HG03025 (cell line): Measurements from ENCODE around the gene DFFB.
"Not testable (repeated sequence)": the region's sequence is repeated elsewhere in the genome, so short reads cannot be mapped to it uniquely, and the experiment has no call there.

Source experiments
- ATAC-seq: cut with Tn5 transposase; IDR thresholded peaks from one replicate; pipeline ENCODE4 v1.9.1; 2021; ENCODE audit warnings: mild to moderate bottlenecking, moderate library complexity; ENCODE audit not compliant: unreplicated experiment, low FRiP score

The DFFB gene, protein sequence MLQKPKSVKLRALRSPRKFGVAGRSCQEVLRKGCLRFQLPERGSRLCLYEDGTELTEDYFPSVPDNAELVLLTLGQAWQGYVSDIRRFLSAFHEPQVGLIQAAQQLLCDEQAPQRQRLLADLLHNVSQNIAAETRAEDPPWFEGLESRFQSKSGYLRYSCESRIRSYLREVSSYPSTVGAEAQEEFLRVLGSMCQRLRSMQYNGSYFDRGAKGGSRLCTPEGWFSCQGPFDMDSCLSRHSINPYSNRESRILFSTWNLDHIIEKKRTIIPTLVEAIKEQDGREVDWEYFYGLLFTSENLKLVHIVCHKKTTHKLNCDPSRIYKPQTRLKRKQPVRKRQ

DNA sequence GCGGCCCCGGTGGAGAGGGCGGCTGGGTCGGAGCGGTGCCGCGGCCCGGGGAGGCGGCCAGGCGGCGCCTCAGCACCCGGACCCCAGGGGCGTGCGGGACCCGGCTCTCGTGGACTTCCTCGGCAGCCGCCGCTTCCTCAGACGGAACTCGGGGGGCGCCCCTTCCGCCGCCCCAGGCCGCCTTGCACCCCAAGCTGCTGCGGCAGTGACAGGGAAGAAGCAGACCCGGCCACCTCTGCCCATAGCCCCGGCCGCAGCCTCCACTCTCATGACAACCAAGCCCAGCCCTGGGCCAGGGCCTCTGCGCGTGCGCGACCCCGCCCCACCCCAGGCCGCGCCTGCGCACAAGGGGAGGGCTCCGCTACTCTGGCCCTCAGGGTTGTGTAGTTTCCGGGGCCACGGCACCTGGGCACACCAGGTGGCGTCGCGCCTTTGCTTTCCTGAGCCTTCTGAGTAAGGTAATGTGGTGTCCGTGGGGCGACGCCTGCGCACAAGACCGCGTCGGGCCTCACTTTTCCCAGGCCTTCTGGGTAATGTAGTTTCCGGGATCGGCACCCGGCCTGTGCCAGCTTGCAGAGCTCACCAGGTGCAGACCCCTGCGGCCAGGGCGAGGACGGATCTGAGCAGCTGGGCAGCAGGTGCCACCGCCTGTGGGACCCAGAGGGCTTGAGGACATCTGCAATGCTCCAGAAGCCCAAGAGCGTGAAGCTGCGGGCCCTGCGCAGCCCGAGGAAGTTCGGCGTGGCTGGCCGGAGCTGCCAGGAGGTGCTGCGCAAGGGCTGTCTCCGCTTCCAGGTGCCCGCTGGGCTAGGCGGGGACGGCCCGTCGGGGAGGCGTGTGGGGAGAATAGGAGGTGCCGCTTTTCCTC, at the start of gene DFFB, which contains the start of gene CEP104:
Gene DFFB, plus strand, starts transcription at position 554 of the 868 bp plus-strand sequence. Its CDS starts 128 bp downstream, at position 682.
Gene CEP104, minus strand, starts transcription at position 289 of the 868 bp plus-strand sequence. CDS start 4,804 bp downstream, outside the sequence.
- ATAC-seq: peak; percentile 95

DNA sequence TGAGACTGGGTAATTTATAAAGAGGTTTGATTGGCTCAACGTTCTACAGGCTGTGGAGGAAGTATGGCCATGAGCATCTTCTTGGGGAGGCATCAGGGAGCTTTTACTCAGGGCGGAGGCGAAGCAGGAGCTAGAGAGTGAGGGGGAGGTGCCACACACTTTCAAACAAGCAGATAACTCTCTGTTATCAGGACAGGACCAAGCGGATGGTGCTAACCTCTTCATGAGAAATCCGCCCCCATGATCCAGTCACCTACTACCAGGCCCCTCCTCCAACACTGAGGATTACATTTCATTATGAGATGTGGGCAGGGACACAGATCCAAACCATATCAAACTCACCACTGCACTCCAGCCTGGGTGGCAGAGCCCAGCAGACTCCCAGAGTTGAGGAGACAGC, 49.5 kb upstream of the DFFB start:
- no peak for ATAC-seq

DNA sequence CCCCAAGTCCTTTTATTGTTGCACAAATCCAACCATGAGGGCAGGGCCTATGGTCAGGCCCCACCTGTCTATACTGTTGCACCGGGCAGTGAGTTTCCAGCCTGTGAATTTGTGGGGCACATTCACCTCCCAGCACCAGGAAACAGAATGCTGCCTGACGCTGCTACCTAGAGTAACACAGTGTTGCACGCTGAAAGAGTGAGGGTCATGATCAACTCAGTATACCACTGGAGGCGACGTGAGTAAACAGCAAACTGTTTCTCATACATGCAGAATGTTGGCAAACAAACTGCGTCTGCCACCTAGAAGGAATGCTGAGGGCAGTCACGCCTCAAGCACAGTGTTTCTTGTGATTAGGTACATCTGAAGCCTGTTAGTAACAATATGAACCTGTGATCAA, 47.6 kb upstream of the DFFB start:
- no peak for ATAC-seq

DNA sequence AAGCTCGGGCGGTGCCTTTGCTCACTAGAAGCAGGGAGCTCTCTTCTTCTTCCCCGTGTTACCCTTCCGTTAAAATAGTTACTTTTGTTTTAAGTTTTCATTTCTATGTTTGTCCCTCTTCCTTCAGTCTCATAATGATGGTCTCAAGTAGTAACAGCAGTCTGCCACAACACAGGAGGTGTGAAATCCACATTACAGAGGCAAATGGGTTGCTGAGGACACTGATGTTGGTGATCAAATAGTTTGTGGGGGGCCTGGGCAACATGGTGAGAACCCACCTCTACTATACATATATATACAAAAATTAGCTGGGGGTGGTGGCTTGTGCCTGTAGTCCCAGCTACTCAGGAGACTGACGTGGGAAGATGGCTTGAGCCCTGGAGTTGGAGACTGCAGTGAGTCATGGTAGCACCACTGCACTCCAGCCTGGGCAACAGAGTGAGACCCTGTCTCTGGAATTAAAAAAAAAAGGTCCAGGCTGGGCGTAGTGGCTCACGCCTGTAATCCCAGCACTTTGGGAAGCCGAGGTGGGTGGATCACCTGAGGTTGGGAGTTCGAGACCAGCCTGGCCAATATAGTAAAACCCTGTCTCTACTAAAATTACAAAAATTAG, 47.0 kb upstream of the DFFB start:
- ATAC-seq: not testable (repeated sequence)

DNA sequence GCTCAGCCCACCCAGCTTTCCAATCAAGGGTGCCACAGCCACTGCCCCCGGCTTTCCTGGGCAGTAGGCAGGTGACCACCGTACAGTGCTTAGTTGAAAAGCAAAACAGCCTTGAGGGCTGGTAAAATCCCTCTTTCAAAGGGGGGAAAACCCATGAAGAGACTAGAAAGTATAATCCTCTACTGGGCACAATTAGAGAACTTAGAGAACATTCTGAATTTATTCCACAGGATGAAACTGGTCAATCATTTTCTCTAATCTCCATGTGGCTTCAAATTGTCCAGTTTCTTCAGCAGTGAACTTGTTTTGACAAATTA, 45.7 kb upstream of the DFFB start:
- no peak for ATAC-seq

DNA sequence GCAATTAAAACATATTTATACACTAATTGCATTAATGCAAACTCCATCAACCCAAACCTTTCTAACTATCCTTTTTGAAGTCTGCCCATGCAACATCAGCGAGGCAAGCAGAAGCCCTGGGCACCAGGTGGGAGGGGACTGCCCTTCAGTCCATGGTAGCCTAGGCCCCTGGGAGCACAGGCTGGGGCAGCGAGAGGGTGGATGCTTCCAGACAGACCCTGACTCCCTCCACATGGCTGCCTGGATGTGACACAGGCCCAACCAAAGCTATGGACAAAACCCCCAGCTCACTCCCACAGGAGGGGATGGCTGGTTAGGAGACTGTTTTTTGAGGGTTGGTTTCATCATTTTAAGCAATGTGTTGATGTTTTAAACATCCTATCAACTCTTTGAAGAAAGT, 43.2 kb upstream of the DFFB start:
- ATAC-seq: no peak

DNA sequence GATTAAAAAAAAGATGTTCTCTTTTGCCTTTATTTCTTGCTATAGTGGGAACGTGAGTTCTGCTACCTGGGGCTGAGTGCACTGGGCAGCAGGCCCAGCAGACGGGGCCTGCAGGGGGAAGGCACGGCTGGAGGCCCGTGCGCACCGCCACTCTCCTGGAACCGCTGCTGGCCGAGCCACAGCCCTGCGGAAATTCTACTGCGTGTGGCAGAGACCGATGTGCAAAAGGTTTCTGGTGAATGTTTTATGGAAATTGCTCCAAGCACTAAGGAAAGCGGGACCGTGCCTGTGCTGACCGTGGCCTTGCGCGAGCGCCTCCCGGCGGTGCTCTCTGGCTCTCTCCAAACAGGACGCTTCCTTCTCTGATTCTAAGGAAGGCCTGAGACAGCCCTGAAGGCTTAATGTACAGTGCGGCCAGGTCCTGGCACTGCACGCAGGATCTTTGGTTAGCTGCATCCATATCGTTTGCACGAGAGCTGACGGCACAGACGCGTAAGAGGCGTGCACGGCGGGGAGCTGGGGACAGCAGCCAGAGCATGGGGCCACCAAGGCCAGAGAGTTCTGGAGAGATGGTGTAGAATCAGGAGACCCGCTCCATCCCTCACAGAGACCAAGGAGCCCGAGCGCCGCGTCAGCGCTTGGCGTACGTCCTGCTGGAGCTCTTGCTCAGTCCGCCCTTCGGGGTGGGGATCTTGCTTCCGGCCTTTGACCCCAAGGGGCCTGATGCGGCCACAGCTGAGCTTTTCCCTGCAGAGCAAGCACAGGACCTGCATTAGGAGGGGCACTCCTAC, 42.3 kb upstream of the DFFB start:
- ATAC-seq: no peak

DNA sequence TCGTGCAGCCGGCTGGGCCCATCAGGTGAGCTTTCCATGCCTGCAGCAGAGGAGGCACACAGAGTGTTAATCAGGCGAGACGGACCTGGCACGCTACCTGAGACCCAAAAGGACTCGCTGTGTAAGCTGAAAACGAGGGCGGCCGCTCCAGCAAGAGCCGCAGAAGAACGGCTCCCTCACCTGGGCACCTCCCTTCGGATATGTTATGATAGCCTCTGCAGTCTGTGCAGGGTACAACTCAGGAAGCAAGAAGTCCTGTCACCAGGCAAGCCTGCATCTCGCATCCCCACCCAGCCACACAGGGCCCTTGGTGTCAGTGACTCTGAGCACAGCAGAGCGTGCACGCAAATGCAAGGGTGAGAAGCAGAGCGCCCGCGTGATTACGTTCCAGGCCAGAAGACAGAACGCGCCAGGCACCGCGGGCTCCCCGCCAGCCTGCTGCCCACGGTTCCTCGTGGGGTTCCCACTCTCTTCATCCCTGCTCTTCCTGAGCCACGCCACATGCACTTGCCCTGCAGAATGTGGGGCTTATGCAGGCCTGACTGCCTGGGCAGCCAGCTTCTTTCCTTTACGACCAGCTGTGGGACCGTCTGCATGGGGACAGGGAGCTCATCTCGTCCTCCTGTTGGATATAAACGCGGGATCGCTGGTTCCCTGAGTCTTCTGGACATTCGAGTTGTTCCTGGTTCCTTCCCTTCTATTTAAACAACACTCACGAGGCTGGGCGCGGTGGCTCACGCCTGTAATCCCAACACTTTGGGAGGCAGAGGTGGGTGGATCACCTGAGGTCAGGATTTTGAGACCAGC, 40.7 kb upstream of the DFFB start:
- no peak for ATAC-seq

DNA sequence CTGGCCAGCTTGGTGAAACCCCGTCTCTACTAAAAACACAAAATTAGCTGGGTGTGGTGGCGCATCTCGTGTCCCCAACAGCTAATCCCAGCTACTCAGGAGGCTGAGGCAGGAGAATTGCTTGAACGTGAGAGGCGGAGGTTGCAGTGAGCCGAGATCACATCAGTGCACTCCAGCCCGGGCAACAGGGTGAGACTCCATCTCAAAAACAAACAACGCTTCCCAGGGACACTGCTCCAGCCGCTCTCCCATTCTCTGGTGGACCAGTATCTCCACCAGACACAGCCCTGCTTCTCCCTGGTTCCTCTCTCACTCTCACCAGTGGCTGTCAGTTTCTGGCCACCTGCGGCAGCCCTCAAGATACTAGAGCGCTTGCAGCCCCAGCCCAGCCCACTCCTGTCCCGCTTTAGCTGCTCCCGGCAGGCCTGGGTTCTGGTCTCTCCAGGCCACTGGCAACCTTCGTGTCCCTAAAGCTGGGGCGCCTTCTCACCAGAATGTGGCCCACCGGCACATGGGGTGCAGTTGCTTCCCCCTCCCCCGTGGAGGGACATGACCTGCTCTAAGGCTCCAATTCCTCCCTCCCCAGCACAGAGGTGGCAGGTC, 40.0 kb upstream of the DFFB start:
- ATAC-seq: no peak

DNA sequence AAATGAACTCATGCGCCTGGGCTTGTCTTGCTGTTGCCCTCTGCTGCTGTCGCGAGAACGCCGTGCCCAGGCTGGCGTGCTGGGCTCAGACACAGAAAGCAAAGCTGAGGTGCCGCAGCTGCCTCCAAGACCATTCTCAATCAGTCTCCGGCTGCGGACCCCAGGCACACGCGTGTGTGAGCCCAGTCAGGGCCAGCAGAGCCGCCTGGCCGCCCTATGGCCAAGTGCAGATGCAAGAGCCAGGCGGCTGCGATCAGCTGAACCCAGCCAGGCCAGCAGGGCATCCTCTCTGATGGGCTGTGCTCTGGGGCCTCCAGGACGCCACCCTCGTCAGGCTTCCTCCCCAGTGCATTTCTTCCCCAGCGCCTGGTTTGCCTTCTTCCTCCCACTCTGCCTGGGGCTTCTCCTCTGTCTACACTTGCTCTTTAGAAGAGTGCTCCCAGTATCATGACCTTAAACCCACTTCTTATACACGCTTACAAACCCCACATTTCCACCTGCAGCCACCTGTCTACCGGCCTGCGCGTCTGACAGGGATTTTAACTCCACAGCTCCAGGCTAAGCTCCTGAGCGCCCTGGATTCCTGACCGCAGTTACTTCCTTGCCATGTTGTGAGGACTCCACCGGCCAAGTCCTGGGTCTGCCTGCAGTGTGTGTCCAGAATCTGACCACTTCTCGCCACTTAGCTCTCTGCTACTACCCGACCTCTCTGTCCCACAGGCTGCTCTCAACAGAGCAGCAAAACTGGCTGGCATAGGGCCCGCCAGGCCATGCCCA, 39.3 kb upstream of the DFFB start:
- no peak for ATAC-seq

DNA sequence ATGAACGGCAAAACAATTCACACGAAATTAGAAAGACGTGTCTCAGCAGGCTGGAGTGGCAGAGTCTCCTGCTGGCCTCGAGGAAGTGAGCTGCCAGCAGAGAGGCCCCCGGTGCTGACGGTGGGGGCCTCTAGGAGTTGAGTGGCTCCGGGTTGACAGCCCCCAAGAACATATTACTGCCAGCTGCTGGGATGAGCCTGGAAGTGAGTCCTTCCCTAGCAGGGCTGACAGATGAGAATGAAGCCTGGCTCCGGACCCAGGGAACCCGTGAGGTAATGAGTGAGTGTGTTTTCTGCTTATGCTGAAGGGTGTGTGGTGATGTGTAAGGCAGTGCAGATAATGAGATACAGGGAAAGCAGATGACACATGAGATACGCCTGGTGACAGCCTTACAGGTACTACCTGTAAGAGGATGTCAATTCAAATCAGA, 37.5 kb upstream of the DFFB start:
- ATAC-seq: no peak

DNA sequence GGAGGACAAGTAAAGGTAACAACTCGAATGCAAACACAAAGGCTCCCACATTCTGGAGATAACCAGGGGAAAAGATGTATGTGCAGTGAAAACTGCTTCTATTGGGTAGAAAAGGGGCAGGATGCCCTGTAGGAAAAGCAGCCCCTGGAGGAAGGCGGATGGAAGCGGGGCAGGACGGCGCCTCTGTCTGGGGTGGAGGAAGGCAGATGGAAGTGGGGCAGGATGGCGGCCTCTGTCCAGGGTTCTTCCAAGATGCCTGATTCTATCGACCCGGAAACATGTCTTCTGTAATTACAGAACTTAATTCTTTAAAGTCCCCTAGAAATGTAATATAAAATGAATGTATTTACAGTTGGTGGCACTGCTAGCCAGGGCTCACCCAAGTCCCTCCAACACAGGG, 37.0 kb upstream of the DFFB start:
- ATAC-seq: no peak

DNA sequence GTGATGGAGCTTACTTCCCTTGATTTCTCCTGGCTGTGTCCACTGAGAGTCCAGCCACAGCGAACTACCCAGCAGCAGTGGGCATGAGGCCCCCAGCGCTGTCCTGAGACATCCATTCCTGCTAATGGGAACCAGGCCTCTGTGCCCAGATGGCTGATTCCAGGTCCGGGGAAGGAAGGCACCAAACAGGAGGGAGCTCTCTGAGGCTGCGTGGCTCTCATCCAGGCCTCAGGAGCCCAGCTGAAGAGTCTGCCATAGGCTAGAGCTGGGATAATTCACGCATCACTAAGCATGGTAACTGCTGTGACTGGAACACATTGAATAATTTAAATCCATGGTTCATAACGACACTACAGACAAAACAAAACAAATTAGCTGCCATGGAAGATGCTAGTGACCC, 36.3 kb upstream of the DFFB start:
- ATAC-seq: no peak

DNA sequence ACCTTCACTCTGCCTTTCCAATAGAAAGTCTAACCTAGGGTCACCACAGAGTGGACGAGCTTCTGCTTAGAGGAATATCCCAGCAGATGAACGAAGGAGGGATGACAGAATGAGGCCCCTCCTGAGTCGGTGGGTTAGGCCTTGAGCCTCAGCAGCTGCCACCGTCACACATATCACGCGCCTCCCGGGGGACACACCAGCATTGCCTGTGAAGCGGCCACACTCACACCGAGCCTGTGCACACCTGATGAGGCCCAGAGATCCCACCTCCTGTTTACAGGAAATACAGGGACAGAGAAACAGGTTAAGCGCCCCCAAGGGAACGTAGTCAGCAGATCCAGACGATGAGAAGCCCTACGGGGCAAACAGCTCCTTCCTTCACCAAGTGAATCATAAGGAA, 35.8 kb upstream of the DFFB start:
- ATAC-seq: no peak

DNA sequence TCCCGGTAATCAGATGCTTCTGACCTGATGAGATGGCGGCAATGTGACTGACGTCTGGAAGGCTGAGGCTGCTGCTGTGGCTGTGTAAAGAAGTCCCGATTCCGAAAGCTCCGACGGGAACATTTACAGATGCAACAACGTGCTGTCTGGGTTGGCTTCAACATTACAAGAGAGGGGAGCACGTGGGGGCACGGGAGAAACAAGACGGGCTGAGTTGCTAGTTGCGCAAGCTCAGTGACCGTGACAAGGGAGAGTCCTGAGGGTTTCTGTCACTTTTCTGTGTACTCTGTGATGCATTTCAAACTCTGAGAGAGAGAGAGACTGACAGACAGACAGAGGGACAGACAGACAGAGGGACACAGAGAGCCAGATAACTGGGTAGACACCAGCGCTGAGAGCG, 35.4 kb upstream of the DFFB start:
- no peak for ATAC-seq

DNA sequence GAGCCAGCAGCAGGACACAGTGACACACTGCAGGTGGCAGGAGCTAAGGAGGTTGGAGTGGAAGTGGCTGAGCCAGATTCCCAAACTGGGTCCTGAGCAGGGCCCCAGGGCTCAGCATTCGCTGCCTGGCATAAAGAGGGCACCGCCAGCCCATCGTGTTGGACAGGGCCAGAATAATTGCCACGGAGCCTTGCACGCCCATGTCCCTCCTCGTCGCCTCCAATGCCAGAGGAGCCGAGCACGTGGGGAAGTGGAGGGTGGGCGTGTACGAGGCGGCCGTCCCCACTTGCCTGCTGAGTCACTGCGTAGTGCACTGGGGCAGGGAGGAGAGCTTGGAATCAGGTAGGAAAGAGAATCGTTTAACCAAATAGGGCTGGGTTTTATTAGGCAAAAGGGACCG, 34.9 kb upstream of the DFFB start:
- ATAC-seq: no peak

DNA sequence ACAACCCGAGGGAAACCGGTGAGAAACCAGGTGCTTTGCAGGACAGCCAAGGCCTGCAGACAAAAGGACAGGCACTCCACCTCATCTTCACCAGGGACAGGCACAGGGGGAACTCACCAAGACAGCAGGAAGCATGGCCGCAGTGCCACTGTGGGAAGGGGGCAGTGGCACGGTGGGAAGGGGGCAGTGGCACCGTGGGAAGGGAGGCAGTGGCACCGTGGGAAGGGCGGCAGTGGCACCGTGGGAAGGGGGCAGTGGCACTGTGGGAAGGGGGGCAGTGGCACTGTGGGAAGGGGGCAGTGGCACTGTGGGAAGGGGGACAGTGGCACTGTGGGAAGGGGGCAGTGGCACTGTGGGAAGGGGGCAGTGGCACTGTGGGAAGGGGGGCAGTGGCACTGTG, 32.6 kb upstream of the DFFB start:
- no peak for ATAC-seq

DNA sequence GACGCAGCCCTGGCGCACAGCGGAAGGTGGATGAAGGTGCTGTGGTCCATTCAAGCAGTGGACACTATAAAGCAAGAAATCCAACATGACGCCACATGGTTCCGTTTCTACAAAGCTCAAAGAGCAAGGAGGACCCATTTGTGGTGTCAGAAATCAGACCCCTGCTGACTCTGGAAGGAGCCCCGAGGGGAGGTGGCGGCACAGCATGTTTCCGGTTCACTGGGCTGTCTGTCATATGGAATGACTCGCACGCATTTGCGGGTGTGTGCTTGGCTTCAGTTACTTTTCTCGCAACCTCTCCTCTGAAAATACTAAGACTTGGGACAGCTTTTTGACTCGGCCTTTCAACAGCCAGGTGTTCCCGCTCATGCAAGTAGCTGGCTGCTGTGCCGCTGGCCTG, 31.9 kb upstream of the DFFB start:
- no peak for ATAC-seq
